Measurements from ENCODE around the gene PAPPA. TPM values are rescaled to one million over a fixed set of nuclear protein-coding genes. Genes with fewer than 3 reads are reported as not detected.

PAPPA gene
- total RNA-seq, 1 donor from 2014 or later: not detected

- intact Hi-C loops (cut with micrococcal nuclease): no loop called here
These were observed 156.5 kb downstream of the PAPPA start for GRCh38 chr9:116309900-116310611.

DNA sequence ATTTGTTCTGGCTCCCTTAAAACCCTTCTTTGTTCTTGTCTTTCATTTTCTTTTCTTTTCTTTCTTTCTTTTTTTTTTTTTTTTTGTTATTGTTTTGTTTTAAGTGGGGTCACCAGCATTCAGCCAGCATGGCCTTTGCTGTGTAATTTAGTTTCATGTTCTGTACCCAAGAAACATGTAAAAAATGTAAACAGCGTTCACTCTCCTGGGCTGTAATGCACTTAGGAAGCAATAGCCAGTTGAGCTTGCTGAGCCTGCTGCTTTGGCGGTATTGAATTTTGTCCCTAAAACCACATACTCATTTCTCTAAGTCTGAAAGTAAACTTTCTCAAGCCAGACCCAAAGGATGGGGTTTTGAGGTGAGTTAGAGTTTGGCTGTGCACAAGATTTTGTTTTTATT, 158.6 kb downstream of the PAPPA start:
- intact Hi-C loops (cut with micrococcal nuclease): no loop called here

- intact Hi-C loops (cut with micrococcal nuclease): no loop called here
These were observed 160.0 kb downstream of the PAPPA start for GRCh38 chr9:116313638-116314037.

GRCh38 chr9:116316246-116316645, 162.7 kb downstream of the PAPPA start:
- intact Hi-C loops (cut with micrococcal nuclease): no loop called here

- intact Hi-C loops (cut with micrococcal nuclease): no loop called here
These were observed 163.9 kb downstream of the PAPPA start for GRCh38 chr9:116317503-116317902.

DNA sequence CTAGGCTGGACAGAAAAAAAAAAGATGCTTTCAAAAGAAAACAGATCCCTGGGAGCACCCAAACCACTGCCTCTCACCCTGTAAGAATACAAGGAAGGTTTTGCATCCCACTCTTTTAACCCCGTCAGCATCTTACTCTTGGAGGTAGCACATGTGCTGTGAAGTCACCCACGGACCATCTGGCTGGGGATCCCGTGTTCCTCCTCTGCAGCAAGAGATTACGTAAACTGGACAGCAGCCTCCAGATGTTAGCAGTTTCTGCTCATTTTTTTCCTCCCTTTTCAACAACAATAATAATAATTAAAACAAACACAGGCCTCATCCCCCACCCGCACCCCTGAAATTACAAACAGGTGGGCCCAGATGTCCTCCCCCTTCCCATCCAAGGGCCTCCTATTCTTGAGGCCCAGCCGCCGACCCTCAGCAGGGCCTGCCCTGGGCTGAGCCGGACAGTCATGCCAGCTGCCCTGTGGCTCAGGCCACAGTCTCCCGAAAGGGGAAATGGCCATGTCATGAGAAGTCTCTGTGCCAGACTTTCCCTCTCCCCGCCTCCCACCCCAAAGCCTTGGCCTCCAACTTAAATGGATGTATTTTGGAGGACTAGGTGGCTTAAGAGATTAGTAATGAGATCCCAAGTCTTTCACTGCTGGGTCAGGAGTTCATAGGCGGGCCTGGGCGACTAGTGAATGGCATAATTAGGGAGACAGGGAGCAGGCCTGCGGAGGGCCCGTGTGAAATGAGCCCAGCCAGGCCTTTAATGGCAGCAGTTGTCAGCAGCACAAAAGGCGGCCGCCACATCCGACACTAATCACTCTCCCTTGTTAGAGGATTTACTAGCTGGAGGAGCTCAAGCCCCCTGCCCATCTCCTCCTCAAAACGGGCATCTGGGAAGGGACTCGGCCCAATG, 165.1 kb downstream of the PAPPA start:
- intact Hi-C loops (cut with micrococcal nuclease): no loop called here

DNA sequence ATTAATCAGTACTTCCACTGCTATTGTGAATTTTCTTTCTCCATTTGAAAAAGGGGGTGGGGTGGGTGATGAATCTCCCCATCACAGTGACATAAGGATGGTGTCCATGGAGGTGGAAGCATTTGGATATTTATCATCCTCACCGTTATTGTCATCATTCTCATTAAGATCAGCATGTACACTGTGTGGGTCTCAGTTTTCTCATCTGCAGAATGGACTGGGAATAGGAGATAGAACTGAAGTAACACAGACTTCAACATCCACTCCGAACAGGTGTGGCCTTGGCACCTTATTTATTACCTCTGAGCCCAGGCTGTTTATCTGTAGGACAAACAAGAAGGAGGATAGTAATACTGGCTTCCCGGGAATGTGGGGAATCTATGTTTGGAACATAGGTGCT, 165.9 kb downstream of the PAPPA start:
- intact Hi-C loops (cut with micrococcal nuclease): no loop called here

DNA sequence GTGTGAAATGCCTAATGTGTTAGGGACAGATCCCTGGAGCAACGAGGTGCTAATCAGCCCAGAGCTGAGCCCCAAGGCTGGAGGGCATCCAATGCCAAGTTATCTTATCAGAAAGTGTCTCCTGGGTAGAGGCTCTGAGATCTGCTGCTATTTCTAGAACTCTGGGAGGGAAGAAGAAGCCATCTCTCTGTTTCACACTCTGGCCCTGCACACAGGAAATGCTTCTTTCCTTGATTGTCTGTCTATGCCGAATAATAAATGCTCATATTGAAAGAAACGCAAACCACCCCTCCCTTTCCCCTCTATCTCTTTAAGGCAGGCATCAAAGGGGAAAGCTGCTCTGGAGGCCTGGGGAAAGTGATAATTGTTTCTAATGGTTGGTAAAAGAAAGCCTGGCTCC, 166.7 kb downstream of the PAPPA start:
- intact Hi-C loops (cut with micrococcal nuclease): no loop called here

GRCh38 chr9:116322521-116322920, 168.9 kb downstream of the PAPPA start:
- intact Hi-C loops (cut with micrococcal nuclease): no loop called here

DNA sequence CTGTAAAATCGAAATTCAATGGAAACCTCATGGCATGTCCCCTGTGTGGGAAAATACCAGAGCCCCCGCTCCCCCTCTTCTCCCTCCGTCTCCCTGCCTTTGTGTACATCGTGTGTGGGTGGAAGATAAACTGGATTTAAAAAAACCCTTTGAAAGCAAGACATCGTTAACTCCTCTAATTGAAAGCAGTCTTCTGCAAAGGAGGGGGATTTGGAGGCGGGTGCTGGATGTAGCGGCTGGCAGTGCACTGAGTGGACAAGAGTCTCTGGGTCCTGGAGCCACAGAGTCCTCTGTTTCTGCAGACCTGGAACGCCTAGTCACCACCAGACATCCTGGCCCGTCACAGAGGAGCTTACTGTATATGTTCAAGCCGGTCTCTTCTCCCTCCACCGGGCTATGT, 169.4 kb downstream of the PAPPA start:
- intact Hi-C loops (cut with micrococcal nuclease): no loop called here

GRCh38 chr9:116323571-116323970, 170.0 kb downstream of the PAPPA start:
- intact Hi-C loops (cut with micrococcal nuclease): no loop called here

GRCh38 chr9:116325924-116326323, 172.3 kb downstream of the PAPPA start:
- intact Hi-C loops (cut with micrococcal nuclease): no loop called here

DNA sequence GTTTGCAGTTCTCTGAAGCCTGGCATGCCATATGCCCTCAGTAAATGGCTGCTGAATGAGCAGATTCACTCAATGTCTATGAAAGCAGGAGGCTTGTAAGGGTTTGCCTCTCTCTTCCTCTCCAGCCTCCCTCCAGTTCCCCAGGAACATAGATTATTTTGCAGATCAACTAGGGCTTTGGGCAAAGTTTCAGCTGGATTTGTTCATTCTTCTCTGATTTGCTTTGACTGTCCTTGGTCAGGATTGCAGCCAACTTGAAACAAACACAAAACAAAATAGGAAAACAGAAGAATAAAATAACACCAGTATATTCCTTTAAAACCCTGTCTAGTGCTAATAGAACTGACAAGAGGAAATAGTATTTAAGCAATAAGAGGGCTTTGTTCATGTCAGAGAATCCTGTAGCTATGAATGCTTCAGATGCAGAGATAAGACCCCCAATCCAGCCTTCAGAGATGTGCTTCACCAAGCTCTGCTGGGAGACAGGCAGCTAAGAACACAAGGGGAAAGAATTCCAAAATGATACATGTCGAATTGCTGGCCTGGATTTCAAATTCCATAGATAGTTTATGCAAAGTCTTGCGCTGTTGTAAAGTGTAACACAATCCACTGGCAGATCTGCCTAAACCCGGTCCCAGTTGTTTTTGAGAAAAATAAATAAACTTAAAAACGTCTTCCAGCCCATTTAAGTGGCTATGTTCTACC, 174.3 kb downstream of the PAPPA start:
- intact Hi-C loops (cut with micrococcal nuclease): no loop called here

DNA sequence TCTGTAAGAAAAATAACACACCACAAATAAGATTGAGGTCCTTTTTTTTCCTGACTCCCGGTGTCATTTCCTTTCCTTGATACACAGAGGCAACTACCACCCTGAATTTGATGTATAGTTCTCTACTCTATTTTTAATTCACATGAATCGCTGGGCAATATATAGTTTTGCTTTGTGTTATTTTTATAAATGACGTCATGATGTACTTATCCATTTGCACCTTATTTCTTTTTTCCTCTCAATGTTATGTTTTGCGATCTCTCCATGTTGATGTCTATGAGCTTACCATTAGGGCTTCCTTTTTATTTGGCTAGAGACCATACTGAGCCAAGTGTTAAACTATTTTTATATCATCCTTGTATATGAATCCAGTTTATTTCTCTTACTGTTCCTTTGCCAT, 175.9 kb downstream of the PAPPA start:
- intact Hi-C loops (cut with micrococcal nuclease): no loop called here

GRCh38 chr9:116331241-116331640, 177.7 kb downstream of the PAPPA start:
- intact Hi-C loops (cut with micrococcal nuclease): no loop called here

GRCh38 chr9:116332090-116332489, 178.5 kb downstream of the PAPPA start:
- intact Hi-C loops (cut with micrococcal nuclease): no loop called here

GRCh38 chr9:116333254-116333653, 179.7 kb downstream of the PAPPA start:
- intact Hi-C loops (cut with micrococcal nuclease): no loop called here

- intact Hi-C loops (cut with micrococcal nuclease): no loop called here
These were observed 181.1 kb downstream of the PAPPA start for GRCh38 chr9:116334546-116335150.

DNA sequence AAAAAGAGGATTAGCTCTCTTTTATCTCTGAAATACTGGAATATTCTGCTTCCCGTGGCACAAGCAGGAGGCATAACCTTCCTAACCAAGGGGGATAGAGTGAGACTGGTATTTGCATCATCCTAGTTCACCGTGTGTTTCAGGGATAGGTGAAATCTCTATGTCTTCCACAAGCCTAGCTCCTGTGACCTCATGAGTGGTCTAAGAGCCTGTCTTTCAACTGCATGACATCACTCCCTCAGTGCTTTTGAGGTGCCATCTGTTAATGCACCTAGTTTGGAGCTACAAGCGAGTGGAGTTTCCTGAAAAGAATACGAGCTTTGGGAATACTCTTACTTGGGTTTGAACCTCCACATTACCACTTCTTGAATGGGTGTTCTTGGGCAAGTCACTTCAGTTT, 181.8 kb downstream of the PAPPA start:
- intact Hi-C loops (cut with micrococcal nuclease): no loop called here

- intact Hi-C loops (cut with micrococcal nuclease): no loop called here
These were observed 182.7 kb downstream of the PAPPA start for GRCh38 chr9:116336133-116336862.

- intact Hi-C loops (cut with micrococcal nuclease): no loop called here
These were observed 183.4 kb downstream of the PAPPA start for GRCh38 chr9:116337015-116337414.
